ENCODE data around the gene OGFOD2.

DNA sequence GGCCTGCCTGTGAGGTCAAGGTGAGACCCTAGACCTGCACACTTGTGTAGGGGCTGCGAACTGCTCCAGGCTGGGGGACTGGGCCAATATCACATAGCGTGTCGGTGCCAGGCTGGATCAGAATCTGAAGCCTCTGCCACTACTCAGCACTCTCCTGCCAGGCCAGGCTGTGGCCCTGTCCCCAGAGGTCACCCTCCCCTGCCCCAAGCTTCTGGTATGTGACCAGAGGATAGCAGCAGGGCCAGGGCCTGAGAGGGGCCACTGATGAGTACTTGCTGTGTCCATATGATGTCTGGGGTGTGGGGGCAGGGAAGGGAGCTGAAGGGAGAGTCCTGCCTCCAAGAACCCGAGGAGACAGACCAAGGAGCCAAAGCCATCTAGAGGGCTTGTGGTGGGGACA, 23.3 kb downstream of the OGFOD2 start:
- no peak for TF ChIP-seq ARNTL (CRISPR knock-in tag; IDR thresholded peaks at IDR 0.05; ENCODE audit: borderline replicate concordance, low read depth)
- no peak for TF ChIP-seq BACH2 (CRISPR knock-in tag; IDR thresholded peaks at IDR 0.05; ENCODE audit: borderline replicate concordance)
- no peak for TF ChIP-seq ZFP3 (CRISPR knock-in tag; IDR thresholded peaks at IDR 0.05)
- TF ChIP-seq ZNF70 (CRISPR knock-in tag; IDR thresholded peaks at IDR 0.05), result no peak
- TF ChIP-seq TOX (CRISPR knock-in tag; IDR thresholded peaks at IDR 0.05; ENCODE audit: borderline replicate concordance), result no peak
- TF ChIP-seq, protein P1, sequence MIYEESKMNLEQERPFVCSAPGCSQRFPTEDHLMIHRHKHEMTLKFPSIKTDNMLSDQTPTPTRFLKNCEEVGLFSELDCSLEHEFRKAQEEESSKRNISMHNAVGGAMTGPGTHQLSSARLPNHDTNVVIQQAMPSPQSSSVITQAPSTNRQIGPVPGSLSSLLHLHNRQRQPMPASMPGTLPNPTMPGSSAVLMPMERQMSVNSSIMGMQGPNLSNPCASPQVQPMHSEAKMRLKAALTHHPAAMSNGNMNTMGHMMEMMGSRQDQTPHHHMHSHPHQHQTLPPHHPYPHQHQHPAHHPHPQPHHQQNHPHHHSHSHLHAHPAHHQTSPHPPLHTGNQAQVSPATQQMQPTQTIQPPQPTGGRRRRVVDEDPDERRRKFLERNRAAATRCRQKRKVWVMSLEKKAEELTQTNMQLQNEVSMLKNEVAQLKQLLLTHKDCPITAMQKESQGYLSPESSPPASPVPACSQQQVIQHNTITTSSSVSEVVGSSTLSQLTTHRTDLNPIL (CRISPR knock-in tag; IDR thresholded peaks at IDR 0.05; ENCODE audit: low read depth), result no peak
- TF ChIP-seq ZC3H10 (CRISPR knock-in tag; IDR thresholded peaks at IDR 0.05), result no peak
- TF ChIP-seq, protein P2, sequence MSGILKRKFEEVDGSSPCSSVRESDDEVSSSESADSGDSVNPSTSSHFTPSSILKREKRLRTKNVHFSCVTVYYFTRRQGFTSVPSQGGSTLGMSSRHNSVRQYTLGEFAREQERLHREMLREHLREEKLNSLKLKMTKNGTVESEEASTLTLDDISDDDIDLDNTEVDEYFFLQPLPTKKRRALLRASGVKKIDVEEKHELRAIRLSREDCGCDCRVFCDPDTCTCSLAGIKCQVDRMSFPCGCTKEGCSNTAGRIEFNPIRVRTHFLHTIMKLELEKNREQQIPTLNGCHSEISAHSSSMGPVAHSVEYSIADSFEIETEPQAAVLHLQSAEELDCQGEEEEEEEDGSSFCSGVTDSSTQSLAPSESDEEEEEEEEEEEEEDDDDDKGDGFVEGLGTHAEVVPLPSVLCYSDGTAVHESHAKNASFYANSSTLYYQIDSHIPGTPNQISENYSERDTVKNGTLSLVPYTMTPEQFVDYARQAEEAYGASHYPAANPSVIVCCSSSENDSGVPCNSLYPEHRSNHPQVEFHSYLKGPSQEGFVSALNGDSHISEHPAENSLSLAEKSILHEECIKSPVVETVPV (CRISPR knock-in tag; IDR thresholded peaks at IDR 0.05), result no peak
- TF ChIP-seq, protein P3, sequence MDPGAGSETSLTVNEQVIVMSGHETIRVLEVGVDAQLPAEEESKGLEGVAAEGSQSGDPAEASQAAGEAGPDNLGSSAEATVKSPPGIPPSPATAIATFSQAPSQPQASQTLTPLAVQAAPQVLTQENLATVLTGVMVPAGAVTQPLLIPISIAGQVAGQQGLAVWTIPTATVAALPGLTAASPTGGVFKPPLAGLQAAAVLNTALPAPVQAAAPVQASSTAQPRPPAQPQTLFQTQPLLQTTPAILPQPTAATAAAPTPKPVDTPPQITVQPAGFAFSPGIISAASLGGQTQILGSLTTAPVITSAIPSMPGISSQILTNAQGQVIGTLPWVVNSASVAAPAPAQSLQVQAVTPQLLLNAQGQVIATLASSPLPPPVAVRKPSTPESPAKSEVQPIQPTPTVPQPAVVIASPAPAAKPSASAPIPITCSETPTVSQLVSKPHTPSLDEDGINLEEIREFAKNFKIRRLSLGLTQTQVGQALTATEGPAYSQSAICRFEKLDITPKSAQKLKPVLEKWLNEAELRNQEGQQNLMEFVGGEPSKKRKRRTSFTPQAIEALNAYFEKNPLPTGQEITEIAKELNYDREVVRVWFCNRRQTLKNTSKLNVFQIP (CRISPR knock-in tag; IDR thresholded peaks at IDR 0.05; ENCODE audit: borderline replicate concordance, low read depth), result no peak
